ENCODE measurements around the gene PAX5.

The PAX5 gene

GRCh38 chr9:36940500-36940853 is 93.6 kb downstream of the PAX5 start:
- H3K79me2 ChIP-seq (ENCODE audit: insufficient read depth, low read length): no peaks in the 10 kb centered on the region
- H3K36me3 ChIP-seq (ENCODE audit: insufficient read depth, low read length): no peaks in the 10 kb centered on the region
- no peak overlapping the region for H2AFZ ChIP-seq (ENCODE audit: low read depth, low read length)
- ATAC-seq (ENCODE audit: insufficient read depth, low read depth): no peak
- no peaks in the 10 kb centered on the region for H3K4me1 ChIP-seq (ENCODE audit: insufficient read depth, low read length)
- no peak overlapping the region for H3K4me2 ChIP-seq (ENCODE audit: insufficient read depth, low read length)
- no peaks in the 10 kb centered on the region for H4K20me1 ChIP-seq (ENCODE audit: insufficient read depth, low read length)
- no peak overlapping the region for H3K4me3 ChIP-seq (ENCODE audit: low read depth in 1 of 2, low read length in 2 of 2)
- TF ChIP-seq CTCF (IDR thresholded peaks at IDR 0.05; ENCODE audit: borderline replicate concordance, extremely low read depth, low read length, poor library complexity, severe bottlenecking) (no peak), EZH2 (IDR thresholded peaks at IDR 0.05; ENCODE audit: borderline replicate concordance, low read depth, low read length, severe bottlenecking) (no peak)
- peaks cover 4% of the 10 kb centered on the region for H3K27me3 ChIP-seq (ENCODE audit: insufficient read depth, low read length, poor library complexity)
- no peak for DNase-seq
- H3K9ac ChIP-seq (ENCODE audit: low read depth, low read length): no peak overlapping the region
- H3K27ac ChIP-seq (ENCODE audit: low read length): no peak overlapping the region
- H3K9me3 ChIP-seq (ENCODE audit: insufficient read depth, low read length, severe bottlenecking): no peaks in the 10 kb centered on the region

GRCh38 chr9:36939655-36940499 is 94.2 kb downstream of the PAX5 start:
- H3K27me3 ChIP-seq (ENCODE audit: insufficient read depth, low read length, poor library complexity): peaks cover 4% of the 10 kb centered on the region
- no peaks in the 10 kb centered on the region for H3K4me1 ChIP-seq (ENCODE audit: insufficient read depth, low read length)
- H3K36me3 ChIP-seq (ENCODE audit: insufficient read depth, low read length): no peaks in the 10 kb centered on the region
- H2AFZ ChIP-seq (ENCODE audit: low read depth, low read length): no peak overlapping the region
- H3K9ac ChIP-seq (ENCODE audit: low read depth, low read length): no peak overlapping the region
- no peak overlapping the region for H3K4me3 ChIP-seq (ENCODE audit: low read depth in 1 of 2, low read length in 2 of 2)
- TF ChIP-seq CTCF (IDR thresholded peaks at IDR 0.05; ENCODE audit: borderline replicate concordance, extremely low read depth, low read length, poor library complexity, severe bottlenecking) (no peak), EZH2 (IDR thresholded peaks at IDR 0.05; ENCODE audit: borderline replicate concordance, low read depth, low read length, severe bottlenecking) (no peak)
- H3K27ac ChIP-seq (ENCODE audit: low read length): no peak overlapping the region
- no peak for DNase-seq
- no peak for ATAC-seq (ENCODE audit: insufficient read depth, low read depth)
- H3K79me2 ChIP-seq (ENCODE audit: insufficient read depth, low read length): no peaks in the 10 kb centered on the region
- no peaks in the 10 kb centered on the region for H4K20me1 ChIP-seq (ENCODE audit: insufficient read depth, low read length)
- H3K4me2 ChIP-seq (ENCODE audit: insufficient read depth, low read length): no peak overlapping the region
- H3K9me3 ChIP-seq (ENCODE audit: insufficient read depth, low read length, severe bottlenecking): no peaks in the 10 kb centered on the region

- H3K4me3 ChIP-seq (ENCODE audit: low read depth in 1 of 2, low read length in 2 of 2): no peak overlapping the region
- no peak for TF ChIP-seq EZH2 (IDR thresholded peaks at IDR 0.05; ENCODE audit: borderline replicate concordance, low read depth, low read length, severe bottlenecking)
- TF ChIP-seq CTCF (IDR thresholded peaks at IDR 0.05; ENCODE audit: borderline replicate concordance, extremely low read depth, low read length, poor library complexity, severe bottlenecking): no peak
- H3K27me3 ChIP-seq (ENCODE audit: insufficient read depth, low read length, poor library complexity): peaks cover 4% of the 10 kb centered on the region
- no peaks in the 10 kb centered on the region for H3K9me3 ChIP-seq (ENCODE audit: insufficient read depth, low read length, severe bottlenecking)
- DNase-seq: no peak
- H3K9ac ChIP-seq (ENCODE audit: low read depth, low read length): no peak overlapping the region
- no peak overlapping the region for H3K4me2 ChIP-seq (ENCODE audit: insufficient read depth, low read length)
- no peak overlapping the region for H2AFZ ChIP-seq (ENCODE audit: low read depth, low read length)
- no peaks in the 10 kb centered on the region for H4K20me1 ChIP-seq (ENCODE audit: insufficient read depth, low read length)
- no peaks in the 10 kb centered on the region for H3K36me3 ChIP-seq (ENCODE audit: insufficient read depth, low read length)
- H3K4me1 ChIP-seq (ENCODE audit: insufficient read depth, low read length): no peaks in the 10 kb centered on the region
- H3K79me2 ChIP-seq (ENCODE audit: insufficient read depth, low read length): no peaks in the 10 kb centered on the region
- ATAC-seq (ENCODE audit: insufficient read depth, low read depth): no peak
- no peak overlapping the region for H3K27ac ChIP-seq (ENCODE audit: low read length)
Measured at GRCh38 chr9:36939214-36939613, 94.9 kb downstream of the PAX5 start.
